H1 (cell line): ENCODE results near the gene ALG3. TPM values are rescaled to one million over a fixed set of nuclear protein-coding genes. Genes with fewer than 3 reads are reported as not detected.

Source experiments
- CTCF ChIA-PET: fragments of 300-600 bp; sonication (Branson Sonifier 250); formaldehyde crosslinking; loops from one replicate; lab custom pipeline; 2021; ENCODE audit not compliant: partially characterized antibody; lab: Charles Lee
- POLR2A ChIA-PET: fragments of 300-600 bp; sonication (Branson Sonifier 250); formaldehyde crosslinking; loops from one replicate; lab custom pipeline; 2021; ENCODE audit warnings: inconsistent platforms; ENCODE audit not compliant: partially characterized antibody; lab: Charles Lee
- DNase-seq, 2 experiments: peaks; one replicate each; pipeline versions ENCODE4 v3.0.0 to v3.0.0-alpha.2; 2010 to 2022; ENCODE audit warnings: low spot score in 2 of 2, low read depth in 1 of 2, mixed read lengths in 1 of 2
- FAIRE-seq: peaks from 2 replicates; lab custom pipeline; 2011; peaks lifted over from hg19 to GRCh38; lab: Jason Lieb, UNC
- H2AFZ ChIP-seq: 2 replicates; pipeline ENCODE4 v1.8.1; 2012; ENCODE audit warnings: low read length, inconsistent platforms
- H2AK5ac ChIP-seq: 2 replicates; pipeline ENCODE4 v1.6.1; 2013; ENCODE audit warnings: low read depth, low read length
- H2BK120ac ChIP-seq: replicated peaks from 2 replicates; pipeline ENCODE3; 2013; ENCODE audit warnings: low read depth, low read length, inconsistent platforms
- H2BK12ac ChIP-seq: 2 replicates; pipeline ENCODE4 v1.6.1; 2013; ENCODE audit warnings: low read depth, low read length
- H2BK15ac ChIP-seq: 2 replicates; pipeline ENCODE4 v1.6.1; 2013; ENCODE audit warnings: low read length
- H2BK20ac ChIP-seq: 2 replicates; pipeline ENCODE4 v1.6.1; 2013; ENCODE audit warnings: low read length
- H2BK5ac ChIP-seq: 2 replicates; pipeline ENCODE4 v1.6.1; 2013; ENCODE audit warnings: low read depth, low read length
- H3K14ac ChIP-seq: 2 replicates; pipeline ENCODE4 v1.6.1; 2013; ENCODE audit warnings: inconsistent platforms; ENCODE audit not compliant: insufficient read length
- H3K18ac ChIP-seq: 2 replicates; pipeline ENCODE4 v1.6.1; 2013; ENCODE audit warnings: low read length; ENCODE audit errors: extremely low read depth
- H3K23ac ChIP-seq: 2 replicates; pipeline ENCODE4 v1.6.1; 2013; ENCODE audit warnings: inconsistent platforms; ENCODE audit not compliant: insufficient read length
- H3K23me2 ChIP-seq: 2 replicates; pipeline ENCODE4 v1.6.1; 2013; ENCODE audit warnings: low read depth, low read length
- H3K27ac ChIP-seq: 2 replicates; pipeline ENCODE4 v1.6.1; 2011; ENCODE audit warnings: low read depth, low read length, inconsistent platforms
- H3K27me3 ChIP-seq, 4 experiments: replicated peaks in 1 of 4; 1 replicate in 1 of 4; 2 replicates in 3 of 4; pipeline versions ENCODE4 v1.6.1 to v1.8.1; 2011 to 2013; ENCODE audit warnings: low read length in 3 of 4, mild to moderate bottlenecking in 3 of 4, inconsistent platforms in 2 of 4, mixed read lengths in 2 of 4, moderate library complexity in 1 of 4; ENCODE audit not compliant: control insufficient read depth in 3 of 4, insufficient read depth in 3 of 4; ENCODE audit errors: extremely low read depth in 1 of 4
- H3K36me3 ChIP-seq, 4 experiments: 2 replicates each; pipeline versions ENCODE4 v1.6.1 to v1.8.1; 2011 to 2013; ENCODE audit warnings: mild to moderate bottlenecking in 4 of 4, low read length in 3 of 4, moderate library complexity in 2 of 4, control low read depth in 1 of 4, inconsistent platforms in 1 of 4; ENCODE audit not compliant: insufficient read depth in 4 of 4, control insufficient read depth in 2 of 4
- H3K4ac ChIP-seq: replicated peaks from 2 replicates; pipeline ENCODE3; 2013; ENCODE audit warnings: low read length, low read depth, mixed read lengths, inconsistent platforms; ENCODE audit not compliant: insufficient read length
- H3K4me1 ChIP-seq, 4 experiments: replicated peaks in 1 of 4; 1 replicate in 1 of 4; 2 replicates in 3 of 4; pipeline versions ENCODE4 v1.6.1 to v1.8.1; 2011 to 2013; ENCODE audit warnings: low read length in 3 of 4, inconsistent platforms in 2 of 4, mixed read lengths in 1 of 4; ENCODE audit not compliant: insufficient read depth in 4 of 4, control insufficient read depth in 3 of 4
- H3K4me2 ChIP-seq, 2 experiments: 2 replicates each; pipeline versions ENCODE4 v1.6.1 to v1.8.1; 2011 to 2013; ENCODE audit warnings: low read depth in 2 of 2, low read length in 2 of 2, control low read depth in 1 of 2, inconsistent platforms in 1 of 2, mild to moderate bottlenecking in 1 of 2; ENCODE audit not compliant: insufficient read depth in 1 of 2
- H3K4me3 ChIP-seq, 4 experiments: fragments of 200-600, 300-600 bp in 1 of 4; sonication (generic), shearing (Covaris generic), sonication (Bioruptor Twin) in 1 of 4; 2 replicates each; pipeline versions ENCODE4 v1.5.1 to v1.8.1; 2011 to 2016; ENCODE audit warnings: low read length in 4 of 4, low read depth in 3 of 4, control low read depth in 2 of 4, inconsistent platforms in 2 of 4, mild to moderate bottlenecking in 2 of 4, mixed read lengths in 1 of 4, moderate library complexity in 1 of 4; ENCODE audit not compliant: insufficient read depth in 2 of 4; ENCODE audit errors: extremely low read depth in 1 of 4
- H3K56ac ChIP-seq: replicated peaks from 2 replicates; pipeline ENCODE3; 2013; ENCODE audit warnings: low read depth, mild to moderate bottlenecking, mixed read lengths, low read length, inconsistent platforms; ENCODE audit not compliant: insufficient read length
- H3K79me1 ChIP-seq: 2 replicates; pipeline ENCODE4 v1.6.1; 2013; ENCODE audit warnings: low read depth, low read length, control low read depth
- H3K79me2 ChIP-seq, 2 experiments: 2 replicates each; pipeline versions ENCODE4 v1.6.1 to v1.8.1; 2012 to 2013; ENCODE audit warnings: low read length in 2 of 2, mild to moderate bottlenecking in 2 of 2, inconsistent platforms in 1 of 2; ENCODE audit not compliant: insufficient read depth in 2 of 2, control insufficient read depth in 1 of 2
- H3K9ac ChIP-seq, 4 experiments: replicated peaks in 1 of 4; 1 replicate in 1 of 4; 2 replicates in 3 of 4; pipeline versions ENCODE4 v1.6.1 to v1.8.1; 2011 to 2013; ENCODE audit warnings: low read depth in 3 of 4, low read length in 3 of 4, control low read depth in 2 of 4, mild to moderate bottlenecking in 2 of 4, moderate library complexity in 2 of 4, inconsistent platforms in 1 of 4; ENCODE audit errors: extremely low read depth in 1 of 4
- H3K9me3 ChIP-seq, 2 experiments: 2 replicates each; pipeline versions ENCODE4 v1.6.1 to v1.8.1; 2012 to 2013; ENCODE audit warnings: mild to moderate bottlenecking in 2 of 2, moderate library complexity in 2 of 2, control low read depth in 1 of 2, inconsistent platforms in 1 of 2, low read depth in 1 of 2, low read length in 1 of 2, mixed read lengths in 1 of 2; ENCODE audit not compliant: insufficient read depth in 2 of 2
- H4K20me1 ChIP-seq, 2 experiments: replicated peaks in 1 of 2; 2 replicates each; pipeline versions ENCODE3 to v1.8.1; 2011 to 2013; ENCODE audit warnings: inconsistent platforms in 2 of 2, low read length in 2 of 2, mild to moderate bottlenecking in 1 of 2; ENCODE audit not compliant: insufficient read depth in 2 of 2, control insufficient read depth in 1 of 2
- H4K5ac ChIP-seq: 2 replicates; pipeline ENCODE4 v1.6.1; 2013; ENCODE audit warnings: low read length, low read depth, mixed read lengths, inconsistent platforms; ENCODE audit not compliant: insufficient read length
- H4K8ac ChIP-seq: 2 replicates; pipeline ENCODE4 v1.8.0; 2013; ENCODE audit warnings: mild to moderate bottlenecking, moderate library complexity, low read length, inconsistent platforms; ENCODE audit not compliant: insufficient read depth; ENCODE audit errors: extremely low read depth
- H4K91ac ChIP-seq: replicated peaks from 2 replicates; pipeline ENCODE3; 2013; ENCODE audit warnings: low read length, mixed read lengths, inconsistent platforms; ENCODE audit not compliant: insufficient read length
- BRCA1 ChIP-seq: IDR thresholded peaks from 2 replicates; pipeline ENCODE4 v1.6.1; 2012; ENCODE audit warnings: low read depth, low read length, improper control_type of control experiment
- CBX5 ChIP-seq: fragments of 300-800, 300-1000 bp; sonication (generic); IDR thresholded peaks from 2 replicates; pipeline ENCODE4 v1.7.1; 2016; ENCODE audit warnings: antibody characterized with exemption, low read length, low read depth
- FOSL1 ChIP-seq: IDR thresholded peaks from 2 replicates; pipeline ENCODE4 v1.6.1; 2011; ENCODE audit warnings: mild to moderate bottlenecking, low read depth, low read length, moderate library complexity; ENCODE audit not compliant: insufficient read depth
- JUN ChIP-seq: IDR thresholded peaks from 2 replicates; pipeline ENCODE4 v1.6.1; 2011; ENCODE audit warnings: low read depth, mild to moderate bottlenecking, improper control_type of control experiment, low read length
- MAFK ChIP-seq: IDR thresholded peaks from 2 replicates; pipeline ENCODE4 v1.6.1; 2012; ENCODE audit warnings: low read depth, mild to moderate bottlenecking, improper control_type of control experiment, low read length
- RXRA ChIP-seq: IDR thresholded peaks from 2 replicates; pipeline ENCODE4 v1.6.1; 2011; ENCODE audit warnings: low read depth, mild to moderate bottlenecking, low read length, moderate library complexity; ENCODE audit not compliant: insufficient read depth
- SAP30 ChIP-seq: fragments of 300-600 bp; sonication (generic); IDR thresholded peaks from 2 replicates; pipeline ENCODE4 v1.7.1; 2012; ENCODE audit warnings: low read length, moderate library complexity, mild to moderate bottlenecking, inconsistent platforms; ENCODE audit not compliant: insufficient read depth, insufficient replicate concordance
- SIN3A ChIP-seq, 2 experiments: IDR thresholded peaks in 1 of 2; conservative IDR thresholded peaks in 1 of 2; 2 replicates each; pipeline ENCODE4 v1.6.1; 2011 to 2012; ENCODE audit warnings: low read length in 2 of 2, improper control_type of control experiment in 1 of 2, low read depth in 1 of 2, mild to moderate bottlenecking in 1 of 2
- TCF12 ChIP-seq: IDR thresholded peaks from 2 replicates; pipeline ENCODE4 v1.6.1; 2011; ENCODE audit warnings: low read depth, mild to moderate bottlenecking, low read length
- WGBS, 2 experiments: shearing (Covaris generic) in 1 of 2; methylation state at CpG; one replicate each; pipeline versions ENCODE4 v1.1.6 to v1.1.7; 2013 to 2015; ENCODE audit warnings: low lambda C conversion rate in 2 of 2, mixed read lengths in 2 of 2, inconsistent platforms in 1 of 2, low coverage in 1 of 2, missing lambda C conversion rate in 1 of 2; ENCODE audit not compliant: insufficient replicate concordance in 2 of 2, insufficient coverage in 1 of 2, insufficient read length in 1 of 2; ENCODE audit errors: extremely low coverage in 1 of 2, missing lambda C conversion rate in 1 of 2; 5-methylcytosine and 5-hydroxymethylcytosine counted together
- polyA plus RNA-seq, 7 experiments: library from polyadenylated mRNA; depleted of rRNA in 3 of 7; stranded (reverse) in 5 of 7; unstranded in 2 of 7; fragments of >200 nt in 5 of 7; fragments of 200-250 nt in 2 of 7; gene quantifications; 1 replicate in 5 of 7; 2 replicates in 1 of 7; 4 replicates in 1 of 7; pipeline versions ENCODE4 v1.2.1 to v1.2.3, GENCODE V29; 2011 to 2013; ENCODE audit warnings: missing spikeins in 2 of 7, mixed read lengths in 2 of 7
- total RNA-seq: library from RNA; stranded (reverse); fragmentation: NEBNext Ultra II Directional; extraction: Animal tissue kit (Norgen Biotek cat#: 25700); gene quantifications from 2 replicates; pipeline ENCODE4 v1.2.1, GENCODE V29; 2021

ALG3 gene
- total and polyA plus RNA-seq, 2 of the 8 experiments (the other 6 are each of a cell fraction or from before 2014, with no cell fraction given): 54.6 to 148 TPM

GRCh38 chr3:184211718-184212117 lies 37.0 kb downstream of the ALG3 start:
- no peak overlapping the region for H2BK5ac ChIP-seq
- H3K79me1 ChIP-seq: no peaks in the 10 kb centered on the region
- H3K18ac ChIP-seq: no peak overlapping the region
- no peak overlapping the region for H2AK5ac ChIP-seq
- TF ChIP-seq JUN: no peak
- no peak for TF ChIP-seq BRCA1
- TF ChIP-seq SIN3A (conservative IDR thresholded peaks at IDR 0.05 in 1 of 2, IDR thresholded peaks at IDR 0.05 in 1 of 2; ENCODE audit: low read depth in 1 of 2, low read length in 2 of 2): no peak
- TF ChIP-seq SAP30: no peak
- no peak for TF ChIP-seq CBX5
- no peak for TF ChIP-seq TCF12
- no peak for TF ChIP-seq RXRA
- no peak for TF ChIP-seq FOSL1
- no peak for TF ChIP-seq MAFK
- H3K9ac ChIP-seq: no peak overlapping the region
- no peak overlapping the region for H4K8ac ChIP-seq
- H3K4ac ChIP-seq: no peak overlapping the region
- DNase-seq (no peak), FAIRE-seq (no peak)
- H3K27me3 ChIP-seq: no peaks in the 10 kb centered on the region
- no peak overlapping the region for H2BK120ac ChIP-seq
- no peak overlapping the region for H3K56ac ChIP-seq
- no peak overlapping the region for H4K91ac ChIP-seq
- H3K4me2 ChIP-seq: no peak overlapping the region
- H2BK12ac ChIP-seq: no peak overlapping the region
- no peak overlapping the region for H3K23ac ChIP-seq
- no peak overlapping the region for H2AFZ ChIP-seq
- no peak overlapping the region for H3K27ac ChIP-seq
- no peak overlapping the region for H4K5ac ChIP-seq
- no peaks in the 10 kb centered on the region for H3K9me3 ChIP-seq
- no peaks in the 10 kb centered on the region for H3K36me3 ChIP-seq
- ChIA-PET CTCF (interaction anchor here (3.2 kb wide), 1 partner anchor 15 kb away, joined by 40 read pairs; no protein-coding TSS in a partner anchor), POLR2A (no interaction called here)
- H3K4me3 ChIP-seq: no peak overlapping the region
- no peaks in the 10 kb centered on the region for H3K79me2 ChIP-seq
- H2BK15ac ChIP-seq: no peak overlapping the region
- WGBS, 2 experiments: 92% methylated on average over 4 of the region's 5 CpGs; no CpG with 5 or more reads in 1 of the 2 experiments
- H3K14ac ChIP-seq: no peak overlapping the region
- no peak overlapping the region for H2BK20ac ChIP-seq
- no peaks in the 10 kb centered on the region for H3K23me2 ChIP-seq
- no peaks in the 10 kb centered on the region for H3K4me1 ChIP-seq
- no peaks in the 10 kb centered on the region for H4K20me1 ChIP-seq
